ENCODE measurements around the gene HGF. TPM values are rescaled to one million over a fixed set of nuclear protein-coding genes. Genes with fewer than 3 reads are reported as not detected.

HGF gene
- total RNA-seq, 6 experiments from 2014 or later, result 11.5 to 38.9 (median 17.9) TPM

GRCh38 chr7:81659697-81660395 is 110.0 kb downstream of the HGF start:
- H3K27ac ChIP-seq, result no peak overlapping the region
- WGBS (ENCODE audit: insufficient coverage, low coverage, low lambda C conversion rate, missing lambda C conversion rate), result 45% methylated on average over 2 of the region's 3 CpGs
- intact Hi-C loops (cut with DNase I), result no loop called here

GRCh38 chr7:81657551-81657950 is 112.3 kb downstream of the HGF start:
- Histone ChIP-seq H3K4me1 (no peaks in the 10 kb centered on the region), H3K9me3 (no peaks in the 10 kb centered on the region), H3K36me3 (no peaks in the 10 kb centered on the region), H3K27me3 (no peaks in the 10 kb centered on the region), H3K27ac (no peak overlapping the region), H3K4me3 (no peak overlapping the region)
- intact Hi-C loops (cut with DNase I), result no loop called here
- DNase-seq (no peak), ATAC-seq (no peak)
- no peak for TF ChIP-seq CTCF (IDR thresholded peaks at IDR 0.05)
- no peak for TF ChIP-seq POLR2A (IDR thresholded peaks at IDR 0.05)

More at GRCh38 chr7:81659697-81660395, 110.0 kb downstream of the HGF start:
- Histone ChIP-seq H3K4me3 (no peak overlapping the region), H3K27me3 (no peaks in the 10 kb centered on the region), H3K4me1 (no peaks in the 10 kb centered on the region), H3K36me3 (no peaks in the 10 kb centered on the region), H3K9me3 (no peaks in the 10 kb centered on the region)
- ATAC-seq (no peak), DNase-seq (no peak)
- TF ChIP-seq POLR2A (IDR thresholded peaks at IDR 0.05), result no peak
- TF ChIP-seq CTCF (IDR thresholded peaks at IDR 0.05), result no peak

- TF ChIP-seq CTCF (IDR thresholded peaks at IDR 0.05), result no peak
- TF ChIP-seq POLR2A (IDR thresholded peaks at IDR 0.05), result no peak
- H3K4me1 ChIP-seq, result no peaks in the 10 kb centered on the region
- no peaks in the 10 kb centered on the region for H3K9me3 ChIP-seq
- ATAC-seq (no peak), DNase-seq (no peak)
- intact Hi-C loops (cut with DNase I), result no loop called here
- no peaks in the 10 kb centered on the region for H3K27me3 ChIP-seq
- 43% methylated on average over 1 of the region's 1 CpG for whole genome bisulfite sequencing (ENCODE audit: insufficient coverage, low coverage, low lambda C conversion rate, missing lambda C conversion rate)
- H3K27ac ChIP-seq, result no peak overlapping the region
- H3K4me3 ChIP-seq, result no peak overlapping the region
- H3K36me3 ChIP-seq, result no peaks in the 10 kb centered on the region
These were observed 114.6 kb downstream of the HGF start for GRCh38 chr7:81655271-81655670.

- H3K27ac ChIP-seq, result no peak overlapping the region
These were observed 117.6 kb downstream of the HGF start for GRCh38 chr7:81652225-81652624.

More at GRCh38 chr7:81652225-81652624, 117.6 kb downstream of the HGF start:
- WGBS (ENCODE audit: insufficient coverage, low coverage, low lambda C conversion rate, missing lambda C conversion rate), result 88% methylated on average over 1 of the region's 1 CpG
- DNase-seq, result no peak
- no peaks in the 10 kb centered on the region for H3K9me3 ChIP-seq
- H3K27me3 ChIP-seq, result no peaks in the 10 kb centered on the region
- no peak overlapping the region for H3K4me3 ChIP-seq
- intact Hi-C loops (cut with DNase I), result no loop called here
- H3K4me1 ChIP-seq, result no peaks in the 10 kb centered on the region
- no peaks in the 10 kb centered on the region for H3K36me3 ChIP-seq
- ATAC-seq, result no peak
- TF ChIP-seq CTCF (IDR thresholded peaks at IDR 0.05), result no peak
- no peak for TF ChIP-seq POLR2A (IDR thresholded peaks at IDR 0.05)
